Muscle of arm (tissue), 12 donors: ENCODE measurements around the gene NECTIN1. TPM values are rescaled to one million over a fixed set of nuclear protein-coding genes. Genes with fewer than 3 reads are reported as not detected.

Source experiments
- DNase-seq: peaks from one replicate; pipeline ENCODE4 v3.0.0-alpha.2; 2013
- polyA plus RNA-seq, 12 donors: library from polyadenylated mRNA; unstranded; fragments of 120-200 nt; gene quantifications; one replicate each; pipeline ENCODE4 v1.2.1, GENCODE V29; 2013; ENCODE audit not compliant: insufficient read length in 12 of 12

NECTIN1 gene
- polyA plus RNA-seq, 12 donors: 18.6 to 64.4 (median 25.1) TPM; not detected in 1

- no peak for DNase-seq
Observed at GRCh38 chr11:119678351-119678750, 50.6 kb downstream of the NECTIN1 start.

- no peak for DNase-seq
Observed at GRCh38 chr11:119677840-119678239, 51.2 kb downstream of the NECTIN1 start.

- DNase-seq: no peak
Observed at GRCh38 chr11:119676461-119677020, 52.5 kb downstream of the NECTIN1 start.

- DNase-seq: no peak
Observed at GRCh38 chr11:119673759-119674336, 55.2 kb downstream of the NECTIN1 start.

- no peak for DNase-seq
Observed at GRCh38 chr11:119673052-119673758, 55.8 kb downstream of the NECTIN1 start.

GRCh38 chr11:119672597-119672996, 56.4 kb downstream of the NECTIN1 start:
- DNase-seq: no peak

- peak; percentile 85 for DNase-seq
Observed at GRCh38 chr11:119671561-119672015, 57.4 kb downstream of the NECTIN1 start.

- peak; percentile 89 for DNase-seq
Observed at GRCh38 chr11:119671051-119671450, 57.9 kb downstream of the NECTIN1 start.

- no peak for DNase-seq
Observed at GRCh38 chr11:119669487-119669886, 59.5 kb downstream of the NECTIN1 start.

- no peak for DNase-seq
Observed at GRCh38 chr11:119668676-119669075, 60.3 kb downstream of the NECTIN1 start.

GRCh38 chr11:119666463-119667131, 62.4 kb downstream of the NECTIN1 start:
- peak; percentile 79 for DNase-seq

- DNase-seq: no peak
Observed at GRCh38 chr11:119666061-119666460, 62.9 kb downstream of the NECTIN1 start.

GRCh38 chr11:119664701-119665420, 64.1 kb downstream of the NECTIN1 start:
- no peak for DNase-seq

GRCh38 chr11:119664063-119664572, 64.9 kb downstream of the NECTIN1 start:
- DNase-seq: no peak

GRCh38 chr11:119663279-119663678, 65.7 kb downstream of the NECTIN1 start:
- DNase-seq: no peak

- DNase-seq: no peak
Observed at GRCh38 chr11:119661226-119661625, 67.8 kb downstream of the NECTIN1 start.

GRCh38 chr11:119659971-119660723, 68.9 kb downstream of the NECTIN1 start:
- DNase-seq: no peak

GRCh38 chr11:119652907-119653659, 75.9 kb downstream of the NECTIN1 start:
- no peak for DNase-seq

GRCh38 chr11:119651802-119652584, 77.0 kb downstream of the NECTIN1 start:
- DNase-seq: no peak
